ENCODE data around the gene ZNF398. TPM values are rescaled to one million over a fixed set of nuclear protein-coding genes. Genes with fewer than 3 reads are reported as not detected.

Gene ZNF398, protein sequence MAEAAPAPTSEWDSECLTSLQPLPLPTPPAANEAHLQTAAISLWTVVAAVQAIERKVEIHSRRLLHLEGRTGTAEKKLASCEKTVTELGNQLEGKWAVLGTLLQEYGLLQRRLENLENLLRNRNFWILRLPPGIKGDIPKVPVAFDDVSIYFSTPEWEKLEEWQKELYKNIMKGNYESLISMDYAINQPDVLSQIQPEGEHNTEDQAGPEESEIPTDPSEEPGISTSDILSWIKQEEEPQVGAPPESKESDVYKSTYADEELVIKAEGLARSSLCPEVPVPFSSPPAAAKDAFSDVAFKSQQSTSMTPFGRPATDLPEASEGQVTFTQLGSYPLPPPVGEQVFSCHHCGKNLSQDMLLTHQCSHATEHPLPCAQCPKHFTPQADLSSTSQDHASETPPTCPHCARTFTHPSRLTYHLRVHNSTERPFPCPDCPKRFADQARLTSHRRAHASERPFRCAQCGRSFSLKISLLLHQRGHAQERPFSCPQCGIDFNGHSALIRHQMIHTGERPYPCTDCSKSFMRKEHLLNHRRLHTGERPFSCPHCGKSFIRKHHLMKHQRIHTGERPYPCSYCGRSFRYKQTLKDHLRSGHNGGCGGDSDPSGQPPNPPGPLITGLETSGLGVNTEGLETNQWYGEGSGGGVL
- 10 to 100 TPM in 3 of 4 donors, 1 to 10 TPM in 1; 9.5 to 15.8 (median 14.4) TPM for total RNA-seq

GRCh38 chr7:149147072-149147751, at the start of gene ZNF398:
Gene ZNF398 (plus strand): TSS chr7:149147453. CDS start chr7:149147743, 290 bp downstream.
- no peak for TF ChIP-seq CTCF (IDR thresholded peaks at IDR 0.05; ENCODE audit: low read depth)

DNA sequence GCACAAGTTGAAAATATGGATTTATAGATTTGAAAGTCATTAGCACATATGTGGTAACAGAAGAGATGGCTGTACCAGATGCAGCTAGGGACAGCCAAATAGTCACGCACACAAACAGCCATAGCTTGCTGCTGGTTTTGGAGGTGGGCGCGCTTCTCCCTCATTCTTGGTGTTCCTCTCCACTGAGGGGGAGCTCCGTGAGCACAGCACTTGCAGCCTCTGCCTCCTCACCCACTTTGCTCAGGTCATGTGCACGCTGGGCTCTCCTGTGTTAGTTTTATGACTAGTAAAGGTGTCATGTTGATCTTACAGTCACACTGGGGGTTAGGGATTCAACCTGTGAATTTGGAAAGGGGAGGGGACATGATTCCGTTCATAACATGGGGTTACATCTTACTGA, 48.2 kb upstream of the ZNF398 start:
- TF ChIP-seq CTCF (IDR thresholded peaks at IDR 0.05; ENCODE audit: low read depth), result no peak

GRCh38 chr7:149100821-149101220, 46.4 kb upstream of the ZNF398 start:
- no peak for TF ChIP-seq CTCF (IDR thresholded peaks at IDR 0.05; ENCODE audit: low read depth)

- TF ChIP-seq CTCF (IDR thresholded peaks at IDR 0.05; ENCODE audit: low read depth), result no peak
Observed at GRCh38 chr7:149102666-149103065, 44.6 kb upstream of the ZNF398 start.

GRCh38 chr7:149103424-149103823, 43.8 kb upstream of the ZNF398 start:
- no peak for TF ChIP-seq CTCF (IDR thresholded peaks at IDR 0.05; ENCODE audit: low read depth)

GRCh38 chr7:149104214-149104613, 43.0 kb upstream of the ZNF398 start:
- no peak for TF ChIP-seq CTCF (IDR thresholded peaks at IDR 0.05; ENCODE audit: low read depth)

DNA sequence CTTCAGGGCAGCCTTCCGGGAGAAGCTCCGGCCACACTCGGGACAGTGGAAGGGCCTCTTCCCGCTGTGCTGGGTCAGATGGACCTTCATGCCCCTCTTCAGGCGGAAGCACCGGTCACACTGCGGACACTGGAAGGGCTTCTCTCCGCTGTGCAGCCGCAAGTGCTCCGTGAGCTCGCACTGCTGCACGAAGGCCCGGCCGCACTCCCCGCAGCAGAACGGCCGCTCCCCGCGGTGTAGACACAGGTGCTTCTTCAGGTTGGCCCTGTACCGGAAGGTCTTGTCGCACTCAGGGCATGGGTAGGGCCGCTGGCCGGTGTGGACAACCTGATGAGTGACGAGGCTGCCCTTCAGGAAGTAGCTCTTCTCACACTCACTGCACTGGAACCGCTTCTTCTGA, 42.5 kb upstream of the ZNF398 start:
- TF ChIP-seq CTCF (IDR thresholded peaks at IDR 0.05; ENCODE audit: low read depth), result no peak

All from subcutaneous adipose tissue (tissue), 4 donors.